DMS79 treated with DMSO at 0.1 percent for 48 hours (cell line): ENCODE results near the gene RPS23.

ENCODE experiments used
- DNase-seq: peaks from one replicate; lab custom pipeline; 2025; lab: John Stamatoyannopoulos, UW

The RPS23 gene

DNA sequence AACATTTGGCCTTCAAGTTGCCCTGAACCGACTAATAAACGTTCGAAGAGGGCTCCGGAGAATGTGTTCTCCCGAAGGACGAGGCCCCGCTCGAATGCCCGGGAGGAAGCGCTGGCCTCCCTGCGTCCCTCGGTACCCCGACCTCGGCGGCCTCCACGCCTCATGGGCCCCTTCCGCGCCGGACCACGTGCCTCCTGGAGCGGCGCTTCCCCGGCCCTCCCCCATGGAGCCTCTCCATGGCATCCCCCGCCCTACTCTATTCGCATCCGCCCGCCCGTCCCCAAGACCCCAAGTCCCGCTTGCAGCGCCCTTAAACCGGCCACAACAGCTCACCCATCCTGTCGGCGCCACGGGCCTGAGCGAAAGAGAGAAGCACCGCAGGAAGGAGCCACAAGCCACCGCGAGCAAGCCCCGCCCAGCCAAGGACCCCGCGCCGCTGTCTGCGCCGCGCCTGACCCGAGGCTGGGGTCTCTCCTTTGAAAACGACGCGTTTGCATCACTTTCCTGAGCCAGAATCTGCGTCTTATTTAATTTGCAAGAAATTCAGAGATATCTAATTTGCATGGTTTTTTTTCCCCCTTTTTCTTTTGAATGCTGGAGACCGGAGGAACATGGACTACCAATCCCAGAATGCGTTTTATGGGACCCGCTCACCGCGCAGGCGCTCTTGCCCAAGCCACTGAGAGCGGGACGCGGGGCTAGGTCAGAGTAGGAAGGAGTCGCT lies at the start of gene RPS23:
TSS of gene RPS23 (minus strand) at position 368 of the 724 bp plus-strand sequence. CDS start at position 337, 31 bp downstream.
- peak; percentile 78 for DNase-seq

DNA sequence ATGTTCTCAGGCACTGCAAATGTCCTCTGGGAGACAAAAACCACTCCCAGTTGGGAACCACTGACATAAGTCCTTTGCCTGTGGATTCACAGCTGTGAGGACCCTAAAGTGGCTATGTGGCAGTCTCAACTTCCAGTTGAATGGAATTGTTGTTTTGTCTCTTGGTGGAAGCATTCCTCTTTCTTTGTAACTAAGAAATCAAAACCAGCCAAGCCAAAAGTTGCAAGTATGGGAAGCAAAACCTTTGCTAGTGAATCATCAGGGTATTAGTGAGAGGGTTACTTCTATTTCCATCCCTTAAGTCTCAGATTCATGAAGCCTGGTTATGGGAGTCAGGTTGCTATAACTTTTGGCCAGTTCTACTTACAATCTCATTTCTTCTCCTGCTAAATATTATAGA lies 49.8 kb upstream of the RPS23 start:
- no peak for DNase-seq

DNA sequence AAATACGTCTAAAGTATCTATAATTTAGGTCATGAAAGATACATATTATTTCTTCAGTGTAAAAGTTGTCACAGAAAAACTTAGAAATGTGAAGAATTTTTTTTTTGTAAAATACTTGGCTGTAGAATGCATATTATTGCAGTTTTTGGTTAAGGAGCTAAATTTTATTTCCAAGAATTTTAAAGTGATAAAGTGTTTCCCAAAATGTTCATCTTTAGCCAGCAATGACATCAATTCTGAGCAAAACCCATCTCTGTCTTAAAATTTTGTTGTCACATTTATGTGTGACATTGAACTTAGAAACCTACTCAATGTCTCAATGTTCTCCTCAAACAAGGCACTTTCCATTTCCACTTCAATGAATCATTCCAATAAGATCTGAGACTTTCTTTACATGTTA lies 47.8 kb upstream of the RPS23 start:
- DNase-seq: no peak

DNA sequence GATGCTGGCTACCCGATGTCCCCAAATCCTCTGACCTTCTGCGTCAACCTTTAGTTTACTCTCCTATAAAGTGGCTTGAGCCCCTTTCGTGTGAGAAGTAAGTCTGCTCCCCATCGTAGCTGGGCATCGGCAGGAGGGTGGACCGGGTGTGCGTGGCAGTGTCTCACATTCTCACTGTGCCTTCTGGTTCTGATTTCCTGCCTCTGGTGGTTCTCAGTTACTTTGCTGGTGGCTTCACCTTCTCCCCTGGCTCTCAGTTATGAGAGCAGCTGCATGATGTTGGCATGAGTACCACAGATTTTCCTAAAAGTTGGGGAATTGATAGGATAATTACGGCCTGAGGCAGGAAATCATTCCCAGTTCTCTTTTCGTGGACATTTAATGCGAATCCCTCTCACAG lies 47.0 kb upstream of the RPS23 start:
- no peak for DNase-seq

DNA sequence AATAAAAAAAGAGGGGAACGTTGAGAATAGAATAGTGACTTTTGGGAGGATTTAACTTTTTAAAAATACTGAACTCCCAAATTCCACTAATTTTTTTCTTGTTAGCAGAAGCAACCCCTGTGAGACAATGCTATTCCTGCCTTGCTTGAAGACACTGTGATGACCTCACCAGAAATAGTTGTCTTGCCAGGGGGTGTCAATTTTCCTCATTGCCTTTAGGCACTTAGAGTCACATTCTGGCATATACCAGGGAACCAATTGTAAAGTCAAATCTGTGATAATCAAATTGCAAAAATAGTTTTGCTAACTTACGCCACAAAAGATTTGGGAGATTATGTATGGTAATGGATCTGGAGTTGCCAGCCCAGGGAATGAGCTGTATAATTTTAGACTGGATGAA lies 42.8 kb upstream of the RPS23 start:
- DNase-seq: no peak

DNA sequence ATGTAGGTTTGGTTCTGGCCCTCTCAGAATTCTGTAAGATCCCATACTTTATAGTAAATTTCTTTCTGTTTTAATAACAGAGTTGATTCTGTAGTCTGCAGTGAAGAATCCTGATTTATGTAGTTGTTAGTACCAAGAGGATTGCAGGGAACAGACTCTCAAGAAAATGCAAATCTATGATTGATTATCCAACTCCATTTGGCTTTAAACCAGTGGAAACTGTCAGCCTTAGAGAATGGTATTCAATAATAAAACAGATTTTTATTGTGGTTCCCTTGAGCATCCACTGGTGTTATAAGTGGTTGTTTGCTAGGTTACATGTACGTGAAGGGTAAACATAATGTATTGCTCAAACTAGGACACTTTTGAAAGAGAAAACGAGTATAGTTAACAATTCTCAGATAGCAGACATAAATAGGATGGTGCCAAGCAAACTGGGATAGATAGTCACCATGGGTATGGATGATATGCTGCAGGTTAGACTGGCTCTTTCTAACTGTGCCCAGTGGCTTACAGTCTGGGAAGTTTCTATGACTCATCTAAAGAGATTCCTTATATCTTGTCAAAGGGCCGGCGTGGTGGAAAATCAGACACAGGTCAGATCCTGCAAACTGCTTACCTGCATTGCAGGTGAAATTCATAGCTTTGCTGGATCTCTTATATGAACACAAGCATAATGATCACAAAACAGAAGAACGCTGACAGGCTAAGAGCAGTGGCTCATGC lies 41.7 kb upstream of the RPS23 start:
- no peak for DNase-seq

DNA sequence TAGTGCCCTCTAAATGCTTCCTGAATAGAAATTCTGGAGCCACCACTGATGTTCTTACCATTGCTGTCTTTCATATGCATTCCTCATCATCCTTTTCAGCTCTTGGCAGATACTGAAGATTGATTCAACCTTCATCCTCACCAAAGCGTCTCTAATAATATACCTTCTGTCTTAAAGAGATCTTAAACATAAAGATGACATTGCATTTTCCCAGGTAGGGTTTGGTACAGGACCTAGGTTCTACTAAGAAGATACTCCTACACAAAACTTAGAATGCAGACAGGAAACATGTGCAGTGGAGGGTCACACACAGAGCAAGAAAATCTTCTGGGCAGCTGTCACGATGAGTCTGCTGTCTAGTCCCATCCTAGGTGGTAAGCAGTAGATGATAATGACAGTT lies 41.0 kb upstream of the RPS23 start:
- no peak for DNase-seq

DNA sequence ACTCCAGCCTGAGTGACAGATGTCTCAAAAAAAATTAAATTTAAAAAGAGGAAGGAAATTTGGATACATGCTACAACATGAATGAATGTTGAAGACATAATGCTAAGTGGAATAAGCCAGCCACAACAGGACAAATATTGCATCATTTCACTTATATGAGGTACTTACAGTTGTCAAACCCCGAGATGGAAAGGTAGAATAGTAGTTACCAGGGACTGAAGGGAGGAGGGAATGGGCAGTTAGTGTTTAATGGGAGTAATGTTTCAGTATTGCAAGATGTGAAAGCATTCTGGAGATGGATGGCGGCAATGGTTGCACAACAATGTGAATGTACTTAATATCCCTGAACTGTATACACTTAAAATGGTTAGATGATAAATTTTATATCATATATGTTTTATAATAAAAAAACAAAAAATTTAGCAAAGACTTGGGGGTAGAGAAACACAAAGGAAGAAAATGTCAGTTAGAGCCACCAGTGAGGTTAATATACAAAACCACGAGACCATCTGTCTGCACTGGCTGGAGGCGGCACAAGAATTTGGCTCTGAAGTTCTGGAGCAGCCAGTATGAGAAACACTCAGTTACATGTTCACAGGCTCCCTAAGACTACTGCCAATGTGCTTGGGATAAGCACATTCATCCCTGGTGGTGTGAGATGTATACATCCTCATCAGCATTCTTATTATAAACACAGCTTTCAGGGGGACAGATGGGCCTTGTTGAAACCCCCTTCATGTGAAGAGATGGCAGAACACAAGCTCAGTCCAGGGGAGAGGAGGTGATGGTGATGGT lies 37.0 kb upstream of the RPS23 start:
- no peak for DNase-seq

DNA sequence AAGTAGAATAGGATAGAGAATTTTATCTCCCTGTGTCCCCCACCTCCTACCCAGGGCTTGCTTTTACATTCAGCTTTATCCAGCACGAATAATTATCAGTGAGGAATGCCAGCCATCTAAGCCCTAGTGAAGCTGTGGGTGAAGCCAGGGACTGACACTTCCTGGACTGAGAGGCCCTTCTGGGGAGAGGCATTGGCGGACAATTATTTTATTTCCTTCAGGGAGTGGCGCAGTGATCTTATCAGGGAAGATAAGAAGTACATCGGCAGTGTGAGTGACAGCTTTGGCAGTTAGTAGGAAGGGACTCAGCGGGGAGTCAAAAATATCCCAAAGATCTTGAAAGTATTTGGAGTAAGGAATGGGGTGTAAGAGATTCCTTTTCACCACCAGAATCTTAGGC lies 34.9 kb upstream of the RPS23 start:
- DNase-seq: no peak

DNA sequence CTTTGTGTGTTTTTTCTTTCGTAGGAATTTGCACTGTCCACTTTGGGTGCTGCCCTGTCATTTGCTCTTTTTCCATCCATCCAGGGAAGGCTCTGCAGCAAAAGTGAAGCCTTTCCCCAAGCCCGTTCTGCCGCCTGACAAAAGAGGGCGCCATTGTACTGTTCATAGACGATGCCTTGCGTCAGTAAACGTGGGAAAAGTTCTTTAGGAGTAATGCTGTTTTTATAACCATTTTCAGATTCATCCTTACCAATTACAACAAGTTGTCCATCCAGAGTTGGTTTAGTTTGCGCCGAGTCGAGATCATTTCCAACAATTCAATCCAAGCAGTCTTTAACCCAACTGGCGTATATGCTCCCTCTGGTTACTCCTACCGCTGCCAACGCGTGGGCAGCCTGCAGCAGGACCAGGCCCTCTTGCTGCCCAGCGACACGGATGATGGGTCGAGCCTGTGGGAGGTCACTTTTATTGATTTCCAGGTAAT lies 34.3 kb upstream of the RPS23 start:
- DNase-seq: peak; percentile 8

DNA sequence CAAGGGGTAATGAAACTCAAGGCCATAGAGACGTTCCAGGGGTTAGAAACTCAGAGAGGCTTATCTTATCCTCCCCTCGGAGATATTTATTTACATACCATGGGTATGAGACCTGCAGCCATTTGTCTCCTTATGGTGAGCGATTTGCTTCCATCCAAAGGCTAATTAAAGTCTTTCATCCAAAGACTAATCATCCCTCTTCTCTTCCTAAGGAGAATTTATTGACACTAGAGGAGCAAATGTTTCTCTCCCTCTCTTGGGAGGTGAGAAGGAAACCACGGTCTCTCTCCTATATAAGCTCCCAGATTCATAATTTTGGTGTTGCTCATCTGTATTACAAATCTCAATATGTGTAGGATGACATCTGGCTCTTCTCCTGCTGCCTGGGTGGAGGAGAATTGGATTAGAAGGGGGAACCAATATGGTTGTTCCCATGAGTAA lies 31.0 kb upstream of the RPS23 start:
- DNase-seq: no peak

DNA sequence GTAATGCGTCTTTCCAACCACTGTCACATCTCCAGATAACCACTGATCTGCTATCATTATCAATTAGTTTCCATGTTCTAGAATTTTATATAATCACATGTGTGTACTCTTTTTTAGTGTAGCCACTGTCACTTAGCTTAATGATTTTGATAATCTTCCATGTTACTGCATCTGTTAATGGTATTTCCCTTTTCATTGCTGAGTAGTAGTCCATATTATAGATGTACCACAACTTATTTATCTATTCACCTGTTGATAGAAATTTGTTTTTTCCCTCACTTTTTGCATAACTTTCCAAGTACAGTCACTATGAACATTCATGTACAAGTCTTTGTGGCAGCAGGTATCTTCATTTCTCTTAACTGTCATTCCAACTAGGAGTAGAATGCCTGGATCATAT lies 30.3 kb upstream of the RPS23 start:
- no peak for DNase-seq

DNA sequence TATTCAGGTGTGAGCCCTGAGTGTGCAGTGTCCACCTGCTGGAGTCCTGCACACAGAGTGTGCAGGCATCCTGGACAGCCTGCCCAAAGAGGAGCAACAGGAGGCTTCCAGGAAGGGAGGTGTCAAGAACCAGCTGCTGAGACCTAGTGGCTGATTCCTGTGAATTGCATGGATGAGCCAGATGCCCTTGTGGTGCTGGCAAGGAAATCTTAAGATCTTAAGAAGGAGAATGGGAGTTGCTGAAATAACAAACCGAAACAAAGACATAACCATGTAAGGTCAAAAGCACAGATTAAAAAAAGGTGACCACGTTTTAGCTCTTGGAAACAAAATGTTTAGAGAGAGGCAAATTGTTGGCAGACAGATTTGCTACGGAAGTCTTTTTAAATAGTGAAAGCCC lies 29.3 kb upstream of the RPS23 start:
- DNase-seq: no peak

DNA sequence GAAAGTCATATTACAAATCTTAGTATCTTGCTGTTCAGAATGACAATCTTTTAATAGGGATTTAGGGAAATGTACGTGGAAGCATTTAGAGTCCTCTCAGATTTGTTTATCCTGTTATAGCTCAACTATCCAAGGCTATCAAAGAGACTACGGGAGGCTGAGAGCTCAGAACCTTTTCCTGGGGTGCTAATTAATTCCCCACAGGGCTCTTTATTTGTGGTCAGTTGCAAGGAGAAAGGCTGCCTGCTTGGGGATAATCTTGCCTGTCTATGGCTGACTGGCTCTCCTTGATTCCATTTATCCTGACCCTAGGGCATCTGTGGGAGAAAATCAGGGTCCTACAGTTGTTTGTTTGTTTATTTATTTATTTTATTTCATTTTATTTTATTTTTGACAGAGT lies 28.0 kb upstream of the RPS23 start:
- no peak for DNase-seq

DNA sequence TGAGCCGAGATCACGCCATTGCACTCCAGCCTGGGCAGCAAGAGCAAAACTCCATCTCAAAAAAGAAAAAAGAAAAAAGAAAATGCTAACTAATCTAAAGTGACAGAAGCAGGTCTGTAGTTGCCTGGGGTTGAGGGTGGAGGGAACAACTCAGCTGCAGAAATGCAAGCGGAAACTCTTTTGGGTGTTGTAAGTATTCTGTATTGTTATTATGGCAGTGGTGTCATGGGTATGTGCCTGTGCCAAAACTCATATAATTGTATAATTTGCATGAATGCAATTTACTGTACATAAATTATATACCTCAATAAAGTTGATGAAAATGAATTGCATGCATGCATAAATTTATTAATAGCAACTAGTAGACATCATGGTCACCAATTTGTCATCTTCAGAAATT lies 23.0 kb upstream of the RPS23 start:
- no peak for DNase-seq

DNA sequence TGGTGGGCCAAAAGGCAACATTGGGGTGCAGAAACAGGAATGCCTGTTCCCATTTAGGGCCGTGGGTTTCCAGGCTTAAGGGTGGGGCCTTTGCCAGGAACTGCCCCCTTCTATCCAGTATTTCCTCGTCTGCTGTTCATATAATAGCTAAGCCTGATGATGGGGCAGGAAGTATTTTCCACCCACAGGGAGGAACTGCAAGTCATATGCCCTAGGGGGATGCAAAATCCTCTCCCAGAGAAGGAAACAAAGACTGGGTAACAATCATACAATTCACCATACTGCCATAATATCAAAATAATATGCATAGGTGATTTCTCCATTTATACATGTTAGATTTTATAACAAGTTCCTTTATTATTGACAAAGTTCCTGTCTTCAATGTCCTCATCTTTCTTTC lies 20.5 kb upstream of the RPS23 start:
- no peak for DNase-seq

DNA sequence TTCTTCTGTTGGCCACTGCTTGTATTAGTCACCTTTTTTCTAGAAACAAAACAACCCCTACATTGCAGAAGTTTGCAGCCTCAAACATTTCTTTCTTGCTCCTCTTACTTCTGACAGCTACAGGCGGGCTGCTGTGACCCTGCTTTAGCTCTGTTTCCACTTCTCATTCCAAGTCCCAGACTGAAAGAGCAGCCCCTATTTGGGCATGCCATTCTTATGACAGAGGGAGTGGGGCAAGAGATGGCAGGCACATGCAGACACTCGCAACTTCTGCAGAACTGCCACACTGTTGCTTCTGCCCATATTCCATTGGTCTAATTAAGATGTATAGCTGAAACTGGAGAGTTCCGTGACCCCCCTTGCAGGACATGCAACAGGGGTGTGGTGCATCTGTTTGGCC lies 19.6 kb upstream of the RPS23 start:
- DNase-seq: no peak

DNA sequence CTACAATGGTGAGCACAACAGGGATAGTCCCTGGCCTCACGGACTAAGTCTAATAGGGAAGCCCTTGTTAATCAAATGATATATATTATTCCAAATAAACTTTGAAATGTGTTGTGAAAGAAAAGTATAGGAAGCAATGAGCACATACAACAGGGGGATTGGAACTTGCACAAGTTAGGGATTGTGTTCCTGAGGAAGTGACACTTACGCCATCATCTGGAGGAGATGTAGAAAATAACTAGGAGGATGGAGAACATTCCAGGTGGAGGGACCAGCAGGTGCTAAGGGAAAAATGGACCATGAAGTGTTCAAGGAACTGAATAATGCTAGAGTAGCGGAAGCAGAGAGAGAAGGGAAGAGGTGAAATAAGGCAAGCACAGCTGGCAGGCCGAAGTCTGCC lies 18.8 kb upstream of the RPS23 start:
- no peak for DNase-seq

DNA sequence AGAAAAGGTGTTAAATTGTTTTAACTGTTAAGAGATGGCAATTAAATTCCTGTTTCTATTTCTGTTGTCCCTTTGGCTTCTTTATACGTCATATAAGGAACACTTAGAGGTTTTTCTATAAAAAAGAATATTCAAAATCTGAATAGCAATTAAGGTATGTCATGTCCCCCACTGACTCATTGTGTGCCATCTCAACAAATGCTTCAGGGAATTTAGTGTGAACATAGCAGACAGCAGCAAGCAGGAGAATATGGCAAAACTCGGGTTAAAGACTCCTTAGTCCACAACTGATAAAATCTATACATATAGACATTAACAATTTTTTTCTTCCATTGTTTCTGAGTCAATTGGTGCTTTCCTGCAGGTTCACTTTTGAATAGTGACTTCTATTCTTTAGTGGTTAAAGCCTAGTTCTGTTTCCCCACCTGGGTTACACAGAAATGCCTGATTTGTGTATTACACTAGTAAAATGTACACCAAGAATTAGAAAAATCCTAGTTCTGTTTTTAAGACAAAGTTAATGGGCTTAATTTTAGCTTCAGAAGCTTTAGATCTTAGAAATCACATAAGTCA lies 17.9 kb upstream of the RPS23 start:
- no peak for DNase-seq

DNA sequence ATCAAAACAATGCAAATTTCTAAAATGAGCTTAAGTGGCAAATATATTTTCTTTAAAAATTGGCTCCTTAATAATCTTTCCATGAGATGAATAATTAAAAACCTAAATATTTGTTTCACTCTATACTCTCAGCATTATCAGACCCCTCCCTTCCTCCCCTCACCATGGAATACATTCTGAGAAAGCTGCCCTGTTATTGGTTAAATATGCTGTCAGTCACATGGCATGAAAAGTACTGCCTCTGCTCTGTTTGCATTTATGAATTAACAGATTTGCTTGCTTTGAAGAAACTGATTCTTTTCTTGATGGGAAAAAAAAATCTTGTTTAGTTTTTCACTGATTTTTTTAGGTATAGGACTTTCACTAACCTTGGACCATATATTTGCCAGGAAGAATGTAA lies 17.0 kb upstream of the RPS23 start:
- DNase-seq: no peak

DNA sequence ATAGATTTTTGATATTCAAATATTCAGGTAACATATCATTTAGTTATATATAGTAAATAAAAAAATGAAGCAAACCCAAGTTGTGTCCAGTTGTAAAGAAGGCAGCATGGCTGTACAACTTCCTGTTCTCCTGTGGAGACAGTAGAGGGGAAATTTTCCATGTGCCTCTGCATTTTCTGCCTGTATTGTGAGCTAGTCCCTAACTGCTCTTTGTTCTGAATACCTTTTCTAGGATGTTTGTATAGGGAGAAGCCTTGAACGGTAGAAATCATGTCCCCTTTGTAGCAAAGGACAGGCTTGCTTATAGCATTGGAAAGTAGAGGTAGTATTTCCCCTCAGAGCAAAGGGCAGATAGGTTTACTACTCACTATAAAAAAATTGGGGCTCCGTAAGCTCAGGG lies 13.3 kb upstream of the RPS23 start:
- no peak for DNase-seq

DNA sequence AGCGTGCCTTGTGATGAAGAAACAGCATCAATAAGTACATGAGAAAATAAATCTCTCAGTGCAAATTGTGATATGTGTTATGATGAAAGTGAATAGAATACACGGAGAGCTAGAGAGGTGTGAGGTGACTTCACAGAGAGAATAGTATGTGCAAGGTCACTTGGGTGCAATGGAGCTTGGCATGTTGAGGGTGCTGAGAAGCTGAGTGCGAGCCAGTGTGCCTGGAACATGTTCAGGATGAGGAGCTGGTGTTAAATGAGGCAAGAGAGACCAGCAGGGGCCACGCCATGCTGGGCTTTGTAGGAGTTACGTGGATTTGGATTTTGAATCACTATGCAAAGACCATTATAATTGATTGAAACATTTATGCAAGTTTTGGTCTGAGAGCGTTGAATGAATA lies 12.8 kb upstream of the RPS23 start:
- DNase-seq: no peak

DNA sequence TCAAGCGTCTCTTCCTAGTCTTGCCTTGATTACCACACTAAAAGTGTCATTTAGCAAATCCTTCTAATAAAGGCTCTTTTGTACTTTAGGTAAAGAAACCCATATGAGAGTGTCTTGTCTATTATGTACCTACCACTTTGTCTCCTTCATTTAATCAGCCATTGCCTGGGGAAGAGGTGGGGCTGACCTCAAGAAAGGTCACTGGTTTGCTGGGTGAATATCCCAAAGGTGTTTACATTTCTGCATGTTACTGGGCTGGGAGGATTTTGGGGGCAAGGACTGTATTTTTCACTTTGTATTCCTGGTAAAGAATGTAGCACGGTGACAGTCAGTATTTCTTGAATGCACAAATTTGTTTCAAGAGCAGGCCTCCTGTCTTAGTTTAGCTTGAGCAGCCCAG lies 11.9 kb upstream of the RPS23 start:
- no peak for DNase-seq
